A549 (cell line): ENCODE results near the gene ZBTB4. TPM values are rescaled to one million over a fixed set of nuclear protein-coding genes. Genes with fewer than 3 reads are reported as not detected.
"Not testable (repeated sequence)": the region's sequence is repeated elsewhere in the genome, so short reads cannot be mapped to it uniquely, and the experiment has no call there.

Source experiments
- ATAC-seq, 2 experiments: fragments of 200-7000 bp in 1 of 2; fragments of >200 bp in 1 of 2; cut with Nextera tagmentation in 1 of 2; cut with Tn5 transposase in 1 of 2; 3 replicates each; pipeline versions ENCODE4 v1.8.0 to v1.9.1; 2018 to 2020; ENCODE audit warnings: mild to moderate bottlenecking in 1 of 2, moderate library complexity in 1 of 2
- CTCF ChIA-PET: fragments of 300-600 bp; sonication (Branson Sonifier 250); formaldehyde crosslinking; extraction: SDS; loops from one replicate; lab custom pipeline; 2021; ENCODE audit warnings: antibody characterized with exemption, inconsistent platforms; lab: Yijun Ruan, JAX
- POLR2A ChIA-PET: fragments of 350-600 bp; formaldehyde crosslinking; extraction: SDS; loops from one replicate; lab custom pipeline; 2021; ENCODE audit warnings: antibody characterized with exemption, inconsistent platforms; lab: Yijun Ruan, JAX
- DNase-seq, 2 experiments: peaks; one replicate each; pipeline versions ENCODE4 v3.0.0 to v3.0.0-alpha.2; 2011 to 2016; ENCODE audit warnings: low read depth in 1 of 2, low spot score in 1 of 2
- FAIRE-seq: peaks from 2 replicates; lab custom pipeline; 2011; peaks lifted over from hg19 to GRCh38; lab: Jason Lieb, UNC
- H3K27ac ChIP-seq, 2 experiments: fragments of >200 bp; sonication (Bioruptor Twin); formaldehyde crosslinking; 3 replicates each; pipeline ENCODE4 v1.5.1; 2016 to 2017
- H3K4me1 ChIP-seq: fragments of >200 bp; sonication (Bioruptor Twin); formaldehyde crosslinking; 3 replicates; pipeline ENCODE4 v1.6.1; 2016
- H3K4me2 ChIP-seq: fragments of >200 bp; sonication (Bioruptor Twin); formaldehyde crosslinking; 3 replicates; pipeline ENCODE4 v1.6.1; 2016
- H3K4me3 ChIP-seq: fragments of >200 bp; sonication (Bioruptor Twin); formaldehyde crosslinking; 3 replicates; pipeline ENCODE4 v1.5.1; 2016
- H3K9me3 ChIP-seq: fragments of >200 bp; sonication (Bioruptor Twin); formaldehyde crosslinking; 3 replicates; pipeline ENCODE4 v1.6.1; 2016
- BCL3 ChIP-seq: fragments of >200 bp; sonication (Bioruptor Twin); formaldehyde crosslinking; IDR thresholded peaks from 3 replicates; pipeline ENCODE4 v1.6.1; 2016
- BHLHE40 ChIP-seq: IDR thresholded peaks from 2 replicates; pipeline ENCODE4 v1.6.1; 2012; ENCODE audit warnings: low read depth, low read length, inconsistent platforms
- CEBPB ChIP-seq, 2 experiments: fragments of >200 bp in 1 of 2; sonication (Bioruptor Twin) in 1 of 2; formaldehyde crosslinking in 1 of 2; IDR thresholded peaks; 2 replicates each; pipeline ENCODE4 v1.6.1; 2012 to 2016
- CHD2 ChIP-seq: fragments of 150-350 bp; IDR thresholded peaks from 2 replicates; pipeline ENCODE4 v1.6.1; 2014; ENCODE audit warnings: low read length; ENCODE audit not compliant: partially characterized antibody
- CHD4 ChIP-seq: fragments of 200-600 bp; sonication (generic); IDR thresholded peaks from 2 replicates; pipeline ENCODE4 v1.6.1; 2016; ENCODE audit warnings: antibody characterized with exemption, mild to moderate bottlenecking, borderline replicate concordance
- CTCF ChIP-seq: fragments of >200 bp; sonication (Bioruptor Twin); formaldehyde crosslinking; IDR thresholded peaks from 3 replicates; pipeline ENCODE4 v1.5.1; 2016
- E2F6 ChIP-seq: IDR thresholded peaks from 2 replicates; pipeline ENCODE4 v1.6.1; 2012; ENCODE audit warnings: low read depth, borderline replicate concordance
- EP300 ChIP-seq, 2 experiments: fragments of >200 bp; sonication (Bioruptor Twin); formaldehyde crosslinking; IDR thresholded peaks; 2 replicates in 1 of 2; 3 replicates in 1 of 2; pipeline ENCODE4 v1.6.1; 2016 to 2017
- ESRRA ChIP-seq: fragments of 150-350 bp; IDR thresholded peaks from 2 replicates; pipeline ENCODE4 v1.6.1; 2014; ENCODE audit warnings: mild to moderate bottlenecking, low read length, borderline replicate concordance
- FOSL2 ChIP-seq, 2 experiments: fragments of 450-650 bp in 1 of 2; fragments of >200 bp in 1 of 2; sonication (Bioruptor Twin) in 1 of 2; formaldehyde crosslinking; IDR thresholded peaks; 2 replicates each; pipeline versions ENCODE4 v1.5.0 to v1.6.1; 2016 to 2020; ENCODE audit warnings: mild to moderate bottlenecking in 1 of 2, moderate library complexity in 1 of 2
- HDAC2 ChIP-seq: fragments of 200-600 bp; sonication (generic); IDR thresholded peaks from 2 replicates; pipeline ENCODE4 v1.6.1; 2016
- HOXA7 ChIP-seq: fragments of 250-450 bp; sonication (Bioruptor Pico); IDR thresholded peaks from 2 replicates; pipeline ENCODE4 v1.5.0; 2020; ENCODE audit warnings: mild to moderate bottlenecking, moderate library complexity
- HOXB13 ChIP-seq: fragments of 250-450 bp; sonication (Bioruptor Pico); IDR thresholded peaks from 2 replicates; pipeline ENCODE4 v1.5.0; 2020; ENCODE audit warnings: low read depth, mild to moderate bottlenecking, moderate library complexity
- KDM5A ChIP-seq: fragments of 200-600 bp; sonication (generic); IDR thresholded peaks from 2 replicates; pipeline ENCODE4 v1.6.1; 2016; ENCODE audit warnings: antibody characterized with exemption, mild to moderate bottlenecking
- MAFK ChIP-seq: fragments of 450-650 bp; IDR thresholded peaks from 2 replicates; pipeline ENCODE4 v1.6.1; 2014; ENCODE audit not compliant: partially characterized antibody
- MAX ChIP-seq: IDR thresholded peaks from 2 replicates; pipeline ENCODE4 v1.6.1; 2012
- MYC ChIP-seq: IDR thresholded peaks from 2 replicates; pipeline ENCODE4 v1.6.1; 2012; ENCODE audit warnings: mild to moderate bottlenecking, inconsistent platforms, low read length, improper control_type of control experiment, borderline replicate concordance
- NR3C1 ChIP-seq: fragments of >200 bp; sonication (Bioruptor Twin); formaldehyde crosslinking; IDR thresholded peaks from 3 replicates; pipeline ENCODE4 v1.6.1; 2017
- RAD21 ChIP-seq, 2 experiments: fragments of >200 bp in 1 of 2; sonication (Bioruptor Twin) in 1 of 2; formaldehyde crosslinking in 1 of 2; IDR thresholded peaks in 1 of 2; conservative IDR thresholded peaks in 1 of 2; 2 replicates in 1 of 2; 3 replicates in 1 of 2; pipeline ENCODE4 v1.6.1; 2012 to 2018; ENCODE audit warnings: inconsistent platforms in 1 of 2
- RCOR1 ChIP-seq: fragments of 150-350 bp; IDR thresholded peaks from 2 replicates; pipeline ENCODE4 v1.6.1; 2014; ENCODE audit warnings: antibody characterized with exemption, low read length, low read depth
- REST ChIP-seq: fragments of 200-600 bp; sonication (generic); IDR thresholded peaks from 2 replicates; pipeline ENCODE4 v1.6.1; 2016; ENCODE audit warnings: antibody characterized with exemption, mild to moderate bottlenecking, moderate library complexity
- RFX5 ChIP-seq: fragments of 450-650 bp; IDR thresholded peaks from 2 replicates; pipeline ENCODE4 v1.7.1; 2014; ENCODE audit warnings: antibody characterized with exemption, mild to moderate bottlenecking, moderate library complexity
- SREBF2 ChIP-seq: fragments of 450-650 bp; IDR thresholded peaks from 2 replicates; pipeline ENCODE4 v1.6.1; 2014; ENCODE audit warnings: mild to moderate bottlenecking, moderate library complexity
- TFCP2L1 ChIP-seq: fragments of 250-450 bp; sonication (Bioruptor Pico); IDR thresholded peaks from 2 replicates; pipeline ENCODE4 v1.5.0; 2021; ENCODE audit warnings: mild to moderate bottlenecking
- TP53 ChIP-seq: fragments of 250-450 bp; sonication (Bioruptor Pico); IDR thresholded peaks from 2 replicates; pipeline ENCODE4 v1.5.0; 2021; ENCODE audit warnings: mild to moderate bottlenecking, moderate library complexity
- ZFP36 ChIP-seq: fragments of 450-650 bp; IDR thresholded peaks from 2 replicates; pipeline ENCODE4 v1.6.1; 2014; ENCODE audit warnings: borderline replicate concordance; ENCODE audit not compliant: partially characterized antibody
- ZNF302 ChIP-seq: fragments of 250-450 bp; sonication (Bioruptor Pico); IDR thresholded peaks from 2 replicates; pipeline ENCODE4 v1.9.0; 2021; ENCODE audit warnings: inconsistent platforms, mild to moderate bottlenecking, moderate library complexity
- ZSCAN20 ChIP-seq: fragments of 250-450 bp; sonication (Bioruptor Pico); IDR thresholded peaks from 2 replicates; pipeline ENCODE4 v1.8.0; 2022; ENCODE audit warnings: mild to moderate bottlenecking, moderate library complexity
- WGBS: methylation state at CpG from one replicate; pipeline ENCODE4 v1.1.6; 2017; ENCODE audit errors: missing lambda C conversion rate; 5-methylcytosine and 5-hydroxymethylcytosine counted together
- polyA plus RNA-seq, 4 experiments: library from polyadenylated mRNA; depleted of rRNA in 3 of 4; stranded (reverse); fragments of >200 nt; fragmentation: RNase III in 1 of 4; extraction: RNeasy Plus Mini Kit Qiagen cat#74134 plus additional on column Dnase treatment in 1 of 4; gene quantifications; 2 replicates in 3 of 4; 3 replicates in 1 of 4; pipeline ENCODE4 v1.2.3, GENCODE V29; 2011 to 2017
- TF ChIP-seq, protein P1 (sequence below): fragments of >200 bp; sonication (Bioruptor Twin); formaldehyde crosslinking; IDR thresholded peaks from 2 replicates; pipeline ENCODE4 v1.6.1; 2016
- TF ChIP-seq, protein P2 (sequence below): fragments of 250-450 bp; sonication (Bioruptor Pico); IDR thresholded peaks from 2 replicates; pipeline ENCODE4 v1.5.0; 2021; ENCODE audit warnings: mild to moderate bottlenecking, moderate library complexity, borderline replicate concordance

Gene ZBTB4
- polyA plus RNA-seq, 2 of the 4 experiments (the other 2 are of a cell fraction) = 14.4 to 28.2 TPM

GRCh38 chr17:7483255-7484066 is 4.0 kb upstream of the ZBTB4 start (continued):
- TF ChIP-seq, protein P1, sequence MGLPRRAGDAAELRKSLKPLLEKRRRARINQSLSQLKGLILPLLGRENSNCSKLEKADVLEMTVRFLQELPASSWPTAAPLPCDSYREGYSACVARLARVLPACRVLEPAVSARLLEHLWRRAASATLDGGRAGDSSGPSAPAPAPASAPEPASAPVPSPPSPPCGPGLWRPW = no peak
- TF ChIP-seq HOXA7 = peak; percentile 81; the same call in 1 of the 2 replicates
- TF ChIP-seq ZNF302 = no peak
- TF ChIP-seq RAD21 (conservative IDR thresholded peaks at IDR 0.05 in 1 of 2, IDR thresholded peaks at IDR 0.05 in 1 of 2) = no peak
- no peak for TF ChIP-seq CTCF
- no peak for TF ChIP-seq BCL3
- TF ChIP-seq RCOR1 = no peak
- TF ChIP-seq CHD4 = no peak
- TF ChIP-seq BHLHE40 = peak; percentile 34
- TF ChIP-seq CEBPB (IDR thresholded peaks at IDR 0.05) = no peak
- peak; percentile 74 for TF ChIP-seq TP53 (CRISPR knock-in tag)
- TF ChIP-seq TFCP2L1 = 0 out of 2 replicates have a peak, but pooled peaks have one; percentile 78
- TF ChIP-seq HDAC2 = no peak
- TF ChIP-seq ZSCAN20 (CRISPR knock-in tag) = no peak
- TF ChIP-seq REST = no peak
- TF ChIP-seq, protein P2, sequence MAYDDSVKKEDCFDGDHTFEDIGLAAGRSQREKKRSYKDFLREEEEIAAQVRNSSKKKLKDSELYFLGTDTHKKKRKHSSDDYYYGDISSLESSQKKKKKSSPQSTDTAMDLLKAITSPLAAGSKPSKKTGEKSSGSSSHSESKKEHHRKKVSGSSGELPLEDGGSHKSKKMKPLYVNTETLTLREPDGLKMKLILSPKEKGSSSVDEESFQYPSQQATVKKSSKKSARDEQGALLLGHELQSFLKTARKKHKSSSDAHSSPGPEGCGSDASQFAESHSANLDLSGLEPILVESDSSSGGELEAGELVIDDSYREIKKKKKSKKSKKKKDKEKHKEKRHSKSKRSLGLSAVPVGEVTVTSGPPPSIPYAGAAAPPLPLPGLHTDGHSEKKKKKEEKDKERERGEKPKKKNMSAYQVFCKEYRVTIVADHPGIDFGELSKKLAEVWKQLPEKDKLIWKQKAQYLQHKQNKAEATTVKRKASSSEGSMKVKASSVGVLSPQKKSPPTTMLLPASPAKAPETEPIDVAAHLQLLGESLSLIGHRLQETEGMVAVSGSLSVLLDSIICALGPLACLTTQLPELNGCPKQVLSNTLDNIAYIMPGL (CRISPR knock-in tag) = no peak; the same call in 1 of the 2 replicates
- no peak for TF ChIP-seq HOXB13 (CRISPR knock-in tag)
- TF ChIP-seq NR3C1 = no peak
- TF ChIP-seq MAFK = peak; percentile 53
- no peak for TF ChIP-seq EP300 (IDR thresholded peaks at IDR 0.05)
- TF ChIP-seq ZFP36 = no peak
- TF ChIP-seq E2F6 = no peak
- TF ChIP-seq FOSL2 (IDR thresholded peaks at IDR 0.05) = no peak
- TF ChIP-seq FOSL2 (CRISPR knock-in tag; IDR thresholded peaks at IDR 0.05) = no peak
- peak; percentile 54; the same call in 1 of the 2 replicates for TF ChIP-seq MAX
- no peak; the same call in 1 of the 2 replicates for TF ChIP-seq MYC
- 0 out of 2 replicates have a peak, but pooled peaks have one; percentile 18 for TF ChIP-seq KDM5A
- no peak for TF ChIP-seq SREBF2
- TF ChIP-seq CHD2 = no peak
- no peak for TF ChIP-seq RFX5
- TF ChIP-seq ESRRA = no peak

GRCh38 chr17:7482742-7483088 is 3.3 kb upstream of the ZBTB4 start:
- not testable (repeated sequence) for ATAC-seq, DNase-seq, H3K9me3 ChIP-seq, FAIRE-seq
- ChIA-PET CTCF (interaction anchor here (1.1 kb wide), 1 partner anchor 107 kb away, joined by 3 read pairs; no protein-coding TSS in a partner anchor), POLR2A (interaction anchor here (2.7 kb wide), 1 partner anchor 79 kb away, joined by 23 read pairs; the partner anchor contains the start of gene TMEM256)
- 69% methylated on average over 6 of the region's 6 CpGs for WGBS
- peak overlapping the region; percentile 70; the same call in 2 of the 3 replicates for H3K4me3 ChIP-seq
- H3K27ac ChIP-seq = peak overlapping the region; percentile 91 to 97
- H3K4me1 ChIP-seq = peaks cover 45% of the 10 kb centered on the region
- H3K4me2 ChIP-seq = peak overlapping the region; percentile 98
